SU-DHL-6 (cell line): ENCODE results near the gene CEP135.

ENCODE experiments used
- H2AFZ ChIP-seq: fragments of 200-600 bp; sonication (generic); 2 replicates; pipeline ENCODE4 v1.6.1; 2014; ENCODE audit warnings: low read depth, mild to moderate bottlenecking, moderate library complexity, mixed read lengths, antibody characterized with exemption, low read length; ENCODE audit not compliant: severe bottlenecking
- H3F3A ChIP-seq: fragments of 200-600 bp; shearing (Covaris generic); 2 replicates; pipeline ENCODE4 v1.6.0; 2016; ENCODE audit warnings: antibody characterized with exemption, mild to moderate bottlenecking; ENCODE audit not compliant: insufficient read depth
- H3K27ac ChIP-seq: fragments of 200-600 bp; sonication (generic); 2 replicates; pipeline ENCODE4 v1.5.1; 2016; ENCODE audit warnings: low read depth, mild to moderate bottlenecking, low read length, moderate library complexity, mixed read lengths
- H3K27me3 ChIP-seq: fragments of 200-600 bp; sonication (generic), shearing (Covaris generic); 2 replicates; pipeline ENCODE4 v1.6.0; 2014; ENCODE audit warnings: mild to moderate bottlenecking, low read length
- H3K36me3 ChIP-seq: fragments of 200-600 bp; sonication (generic); 2 replicates; pipeline ENCODE4 v1.6.1; 2014; ENCODE audit warnings: mild to moderate bottlenecking, low read length, mixed read lengths
- H3K4me2 ChIP-seq: fragments of 300-600, 200-600 bp; shearing (Covaris generic), sonication (generic); 2 replicates; pipeline ENCODE4 v1.6.0; 2014; ENCODE audit warnings: low read length, low read depth, mild to moderate bottlenecking; ENCODE audit not compliant: poor library complexity, severe bottlenecking
- H3K4me3 ChIP-seq: fragments of 200-600 bp; sonication (generic); 2 replicates; pipeline ENCODE4 v1.5.1; 2014; ENCODE audit warnings: antibody characterized with exemption, low read length, mild to moderate bottlenecking, mixed read lengths; ENCODE audit not compliant: insufficient read depth, poor library complexity, severe bottlenecking
- H3K79me2 ChIP-seq: fragments of 200-600 bp; sonication (generic); 2 replicates; pipeline ENCODE4 v1.6.1; 2014; ENCODE audit warnings: mild to moderate bottlenecking, low read length, moderate library complexity; ENCODE audit not compliant: insufficient read depth
- H3K9ac ChIP-seq: fragments of 200-600 bp; sonication (generic); 2 replicates; pipeline ENCODE4 v1.7.0; 2014; ENCODE audit warnings: mild to moderate bottlenecking, low read length
- H3K9me2 ChIP-seq: fragments of 200-600 bp; sonication (generic); replicated peaks from 2 replicates; pipeline ENCODE4 v1.6.1; 2014; ENCODE audit warnings: low read length; ENCODE audit not compliant: insufficient read depth
- H3K9me3 ChIP-seq: fragments of 200-600 bp; sonication (generic); 2 replicates; pipeline ENCODE4 v1.6.1; 2014; ENCODE audit warnings: low read length, mixed read lengths; ENCODE audit not compliant: insufficient read depth
- H4K20me1 ChIP-seq: fragments of 200-600 bp; sonication (generic); 2 replicates; pipeline ENCODE4 v1.6.1; 2014; ENCODE audit warnings: low read depth, mild to moderate bottlenecking, antibody characterized with exemption, low read length, moderate library complexity, mixed read lengths
- EZH2phosphoT487 ChIP-seq: fragments of 200-600 bp; sonication (generic), shearing (Covaris generic); conservative IDR thresholded peaks from 2 replicates; pipeline ENCODE4 v1.6.1; 2018; ENCODE audit warnings: mild to moderate bottlenecking, antibody characterized with exemption, low read length, moderate library complexity, mixed read lengths
- TF ChIP-seq, protein P1 (sequence below): fragments of 200-600 bp; sonication (generic); IDR thresholded peaks from one replicate; pipeline ENCODE4 v1.5.1; 2017; ENCODE audit warnings: antibody characterized with exemption, mild to moderate bottlenecking, low read length, moderate library complexity; ENCODE audit not compliant: insufficient read depth, poor library complexity, severe bottlenecking

CEP135 gene

DNA sequence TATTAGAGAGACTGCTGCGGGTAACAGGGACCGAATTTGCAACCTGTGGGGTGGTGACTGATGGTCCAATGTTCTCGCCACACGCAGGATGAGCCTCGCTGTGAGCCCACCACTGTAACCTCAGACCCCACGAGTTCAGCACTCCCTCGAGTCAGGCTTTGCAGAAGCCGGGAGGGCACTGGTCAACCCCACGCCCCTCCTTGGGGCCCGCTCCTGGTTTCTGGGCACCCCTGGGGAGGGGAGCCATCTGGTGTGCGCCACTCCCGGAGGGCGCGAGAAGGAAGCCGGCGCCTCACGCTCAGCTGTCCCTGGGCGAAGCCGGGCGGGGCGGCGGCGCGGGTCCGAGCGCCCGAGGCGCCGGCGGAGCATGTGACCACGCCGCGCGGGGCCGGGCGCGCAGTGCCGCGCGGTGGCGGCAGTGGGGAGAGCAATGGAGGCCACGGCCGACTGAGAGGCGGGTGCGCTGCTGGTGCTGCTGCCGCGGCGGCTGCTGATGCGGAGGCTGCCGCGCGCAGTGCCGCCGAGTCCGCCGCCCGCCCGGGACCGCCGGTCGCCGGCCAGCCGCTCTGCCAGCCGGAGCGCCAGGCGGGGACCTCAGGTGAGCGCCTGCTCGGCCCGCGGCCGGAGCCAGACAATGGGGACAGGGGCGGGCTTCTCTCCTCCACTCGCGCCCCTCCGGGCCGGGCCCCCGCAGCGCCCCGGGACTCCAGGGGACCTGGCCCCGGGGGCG lies 100.1 kb downstream of the CEP135 start:
- TF ChIP-seq EZH2phosphoT487, result no peak
- TF ChIP-seq, protein P1, sequence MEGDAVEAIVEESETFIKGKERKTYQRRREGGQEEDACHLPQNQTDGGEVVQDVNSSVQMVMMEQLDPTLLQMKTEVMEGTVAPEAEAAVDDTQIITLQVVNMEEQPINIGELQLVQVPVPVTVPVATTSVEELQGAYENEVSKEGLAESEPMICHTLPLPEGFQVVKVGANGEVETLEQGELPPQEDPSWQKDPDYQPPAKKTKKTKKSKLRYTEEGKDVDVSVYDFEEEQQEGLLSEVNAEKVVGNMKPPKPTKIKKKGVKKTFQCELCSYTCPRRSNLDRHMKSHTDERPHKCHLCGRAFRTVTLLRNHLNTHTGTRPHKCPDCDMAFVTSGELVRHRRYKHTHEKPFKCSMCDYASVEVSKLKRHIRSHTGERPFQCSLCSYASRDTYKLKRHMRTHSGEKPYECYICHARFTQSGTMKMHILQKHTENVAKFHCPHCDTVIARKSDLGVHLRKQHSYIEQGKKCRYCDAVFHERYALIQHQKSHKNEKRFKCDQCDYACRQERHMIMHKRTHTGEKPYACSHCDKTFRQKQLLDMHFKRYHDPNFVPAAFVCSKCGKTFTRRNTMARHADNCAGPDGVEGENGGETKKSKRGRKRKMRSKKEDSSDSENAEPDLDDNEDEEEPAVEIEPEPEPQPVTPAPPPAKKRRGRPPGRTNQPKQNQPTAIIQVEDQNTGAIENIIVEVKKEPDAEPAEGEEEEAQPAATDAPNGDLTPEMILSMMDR, result no peak
- H3K27ac ChIP-seq, result no peak overlapping the region
- H2AFZ ChIP-seq, result peak overlapping the region; percentile 97

GRCh38 chr4:56050625-56051024 lies 101.9 kb downstream of the CEP135 start:
- Histone ChIP-seq H3K27me3 (no peaks in the 10 kb centered on the region), H3K4me3 (no peak overlapping the region), H3K4me2 (peak overlapping the region; percentile 72), H2AFZ (no peak overlapping the region), H3K36me3 (no peaks in the 10 kb centered on the region), H3K27ac (no peak overlapping the region), H3K9me2 (no peaks in the 10 kb centered on the region), H3K9ac (no peak overlapping the region), H4K20me1 (no peaks in the 10 kb centered on the region), H3F3A (no peaks in the 10 kb centered on the region; the same call in 1 of the 2 replicates), H3K9me3 (no peaks in the 10 kb centered on the region), H3K79me2 (no peaks in the 10 kb centered on the region)
- TF ChIP-seq, protein P1, result no peak
- no peak for TF ChIP-seq EZH2phosphoT487

More for the DNA sequence above, 100.1 kb downstream of the CEP135 start:
- no peaks in the 10 kb centered on the region for H3K9me3 ChIP-seq
- peak overlapping the region; percentile 74 for H3K9ac ChIP-seq
- H3K4me3 ChIP-seq, result peak overlapping the region; percentile 77
- no peaks in the 10 kb centered on the region; the same call in 1 of the 2 replicates for H3F3A ChIP-seq
- no peaks in the 10 kb centered on the region for H3K9me2 ChIP-seq
- H3K36me3 ChIP-seq, result no peaks in the 10 kb centered on the region
- no peaks in the 10 kb centered on the region for H3K79me2 ChIP-seq
- no peaks in the 10 kb centered on the region for H3K27me3 ChIP-seq
- H4K20me1 ChIP-seq, result no peaks in the 10 kb centered on the region
- H3K4me2 ChIP-seq, result peak overlapping the region; percentile 72

DNA sequence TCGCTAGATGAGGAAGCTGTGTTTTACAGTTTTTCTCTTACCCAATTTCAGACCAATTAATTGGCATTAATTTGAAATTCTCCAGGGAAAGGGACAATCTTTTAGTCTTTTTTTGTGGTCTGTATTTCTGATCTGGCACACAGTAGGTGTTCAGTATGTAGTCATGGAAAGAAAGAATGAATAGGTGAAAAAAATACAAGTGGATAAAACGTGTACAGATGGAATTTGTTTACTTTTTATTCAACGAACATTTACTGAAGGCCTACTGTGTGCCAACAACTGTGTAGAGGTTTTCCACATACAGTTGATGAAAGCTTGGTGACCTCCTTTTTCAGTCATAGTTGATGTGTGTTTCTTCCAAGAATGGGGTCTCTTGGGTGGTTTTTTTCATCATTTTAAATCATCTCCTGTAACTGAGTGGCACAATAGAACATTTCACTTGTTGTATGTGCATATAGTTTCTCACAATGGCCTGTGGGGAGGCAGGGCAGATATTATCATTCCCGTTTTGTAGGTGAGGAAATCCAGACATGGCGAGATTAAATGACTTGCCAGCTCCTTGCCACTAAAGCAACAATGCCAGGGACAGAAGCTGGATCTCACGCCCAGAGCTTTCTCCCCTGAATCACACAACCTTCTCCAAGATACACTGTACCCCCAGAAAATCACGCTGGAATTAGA lies 102.4 kb downstream of the CEP135 start:
- H3K4me3 ChIP-seq, result no peak overlapping the region
- no peaks in the 10 kb centered on the region for H3K27me3 ChIP-seq
- H4K20me1 ChIP-seq, result no peaks in the 10 kb centered on the region
- H3K9me3 ChIP-seq, result no peaks in the 10 kb centered on the region
- no peaks in the 10 kb centered on the region for H3K79me2 ChIP-seq
- H3K9me2 ChIP-seq, result no peaks in the 10 kb centered on the region
- H3F3A ChIP-seq, result no peaks in the 10 kb centered on the region; the same call in 1 of the 2 replicates
- no peak overlapping the region for H2AFZ ChIP-seq
- H3K9ac ChIP-seq, result no peak overlapping the region
- no peaks in the 10 kb centered on the region for H3K36me3 ChIP-seq
- H3K27ac ChIP-seq, result no peak overlapping the region
- no peak for TF ChIP-seq EZH2phosphoT487
- TF ChIP-seq, protein P1, result no peak
- no peak overlapping the region for H3K4me2 ChIP-seq
